ENCODE data around the gene FTL. TPM values are rescaled to one million over a fixed set of nuclear protein-coding genes. Genes with fewer than 3 reads are reported as not detected.

Gene FTL
- total RNA-seq, 2 experiments from 2014 or later, result 1,469 to 1,496 TPM

DNA sequence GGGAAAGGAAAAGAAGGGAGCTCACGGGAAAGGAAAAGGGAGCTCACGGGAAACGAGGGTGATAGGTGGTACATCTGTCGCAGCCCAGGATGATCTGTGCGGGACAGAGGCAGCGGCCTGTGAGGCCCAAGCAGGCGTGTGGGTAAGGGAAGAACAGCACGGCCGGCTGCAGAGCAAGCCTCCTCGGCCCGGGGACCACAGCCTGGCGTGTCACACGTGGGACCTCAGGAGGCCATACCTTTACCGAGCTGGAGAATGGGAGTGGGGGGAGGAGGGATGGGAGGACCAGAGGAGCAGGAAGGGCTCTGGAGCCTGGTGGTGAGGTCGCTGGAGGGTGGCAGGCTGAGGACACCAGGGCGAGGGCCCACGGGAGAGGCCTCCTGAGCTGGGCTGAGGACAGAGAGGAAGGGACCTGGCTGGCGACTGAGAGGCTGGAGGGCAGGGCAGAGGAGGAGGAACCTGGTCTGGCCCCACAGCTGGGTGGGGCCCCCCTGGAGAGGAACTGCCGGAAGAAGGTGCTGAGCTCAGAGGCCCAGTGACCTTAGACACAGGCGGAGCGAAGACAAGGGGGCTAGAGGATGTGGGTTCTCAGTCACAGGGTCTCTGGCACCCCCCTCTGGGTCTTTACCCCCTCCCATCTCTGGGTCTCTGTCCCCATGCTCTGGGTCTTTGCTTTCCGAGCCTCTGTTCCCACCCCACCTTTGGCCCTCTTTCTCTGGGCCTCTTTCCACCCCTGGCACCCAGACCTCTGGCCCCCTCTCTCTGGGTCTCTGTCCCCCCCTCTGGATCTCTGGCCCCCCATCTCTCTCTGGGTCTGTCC is 2.9 kb upstream of the FTL start:
- ChIA-PET CTCF (interaction anchor here (0.7 to 1.0 kb wide), 3 partner anchors 8 to 167 kb away, joined by 3 read pairs; no protein-coding TSS in a partner anchor), POLR2A (interaction anchor here (0.5 to 1.5 kb wide), 4 partner anchors 14 to 90 kb away, joined by 3 to 7 read pairs (median 5); partner anchors contain the start of genes GYS1, PPP1R15A and RUVBL2)

DNA sequence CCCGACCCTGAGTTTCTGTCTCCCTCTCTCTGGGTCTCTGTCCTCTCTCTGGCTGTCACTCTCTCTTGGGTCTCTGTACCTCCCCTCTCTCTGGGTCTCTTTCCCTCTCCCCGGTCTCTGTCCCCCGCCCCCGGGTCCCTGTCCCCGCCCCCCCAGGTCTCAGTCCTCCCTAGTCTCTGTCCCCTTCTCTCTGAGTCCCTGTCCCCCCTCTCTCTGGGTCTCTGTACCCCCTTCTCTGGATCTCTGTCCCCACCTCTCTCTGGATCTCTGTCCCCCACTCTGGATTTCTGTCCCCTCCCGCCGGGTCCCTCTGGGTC is 2.3 kb upstream of the FTL start:
- CTCF ChIA-PET, result interaction anchor here (0.9 to 1.0 kb wide), 2 partner anchors 8 to 67 kb away, joined by 3 read pairs; no protein-coding TSS in a partner anchor

DNA sequence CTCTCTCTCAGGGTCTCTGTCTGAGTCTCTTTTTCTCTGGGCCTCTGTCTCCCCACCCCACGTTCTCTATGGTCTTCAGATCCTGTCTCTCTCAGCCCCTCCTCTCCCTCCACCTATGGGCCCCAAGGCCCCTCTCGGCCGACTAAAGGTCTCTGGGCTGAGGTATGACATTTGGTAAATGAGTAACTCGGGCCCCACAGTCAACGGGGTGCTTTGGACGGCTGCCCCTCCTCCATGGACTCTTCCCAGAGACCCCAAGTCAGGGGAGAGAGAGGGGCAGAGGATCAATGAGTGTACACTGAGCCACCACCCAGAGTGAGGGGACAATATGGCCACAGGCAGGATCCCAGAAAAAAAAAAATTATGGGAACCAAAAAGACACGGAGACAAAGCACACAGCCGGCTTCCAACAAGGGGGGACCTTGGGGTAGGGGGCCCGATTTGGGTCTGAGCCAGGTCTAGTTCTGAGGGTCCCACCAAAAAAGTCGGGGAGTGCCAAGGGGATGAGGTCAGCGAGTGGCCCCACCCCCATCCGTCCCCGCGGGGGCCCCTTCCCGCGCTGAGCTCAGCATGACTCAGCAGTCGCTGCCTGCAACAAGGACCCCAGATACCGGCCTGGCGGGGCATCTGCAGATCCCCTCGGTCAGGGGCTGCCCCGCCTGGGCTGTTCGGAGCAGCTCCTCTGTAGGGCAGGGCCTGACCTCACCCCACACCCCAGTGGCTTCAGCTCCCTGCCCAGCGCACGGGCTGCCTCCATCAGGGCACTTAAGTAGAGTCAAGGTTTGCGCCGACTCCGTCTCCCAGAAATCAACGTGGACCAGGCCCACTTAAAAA is 1.5 kb upstream of the FTL start:
- POLR2A ChIA-PET, result interaction anchor here (1.0 to 1.5 kb wide), 4 partner anchors 8 to 89 kb away, joined by 3 to 6 read pairs (median 4); partner anchors contain the start of genes BAX and NUCB1
- CTCF ChIA-PET, result interaction anchor here (0.6 to 5.3 kb wide), 3 partner anchors 15 to 153 kb away, joined by 3 to 24 read pairs (median 3); partner anchors contain the start of genes GYS1 and RUVBL2

More for the DNA sequence above, 2.3 kb upstream of the FTL start:
- POLR2A ChIA-PET, result interaction anchor here (0.9 to 1.5 kb wide), 2 partner anchors 31 to 91 kb away, joined by 3 to 7 read pairs; partner anchors contain the start of genes GYS1, PPP1R15A and RUVBL2

DNA sequence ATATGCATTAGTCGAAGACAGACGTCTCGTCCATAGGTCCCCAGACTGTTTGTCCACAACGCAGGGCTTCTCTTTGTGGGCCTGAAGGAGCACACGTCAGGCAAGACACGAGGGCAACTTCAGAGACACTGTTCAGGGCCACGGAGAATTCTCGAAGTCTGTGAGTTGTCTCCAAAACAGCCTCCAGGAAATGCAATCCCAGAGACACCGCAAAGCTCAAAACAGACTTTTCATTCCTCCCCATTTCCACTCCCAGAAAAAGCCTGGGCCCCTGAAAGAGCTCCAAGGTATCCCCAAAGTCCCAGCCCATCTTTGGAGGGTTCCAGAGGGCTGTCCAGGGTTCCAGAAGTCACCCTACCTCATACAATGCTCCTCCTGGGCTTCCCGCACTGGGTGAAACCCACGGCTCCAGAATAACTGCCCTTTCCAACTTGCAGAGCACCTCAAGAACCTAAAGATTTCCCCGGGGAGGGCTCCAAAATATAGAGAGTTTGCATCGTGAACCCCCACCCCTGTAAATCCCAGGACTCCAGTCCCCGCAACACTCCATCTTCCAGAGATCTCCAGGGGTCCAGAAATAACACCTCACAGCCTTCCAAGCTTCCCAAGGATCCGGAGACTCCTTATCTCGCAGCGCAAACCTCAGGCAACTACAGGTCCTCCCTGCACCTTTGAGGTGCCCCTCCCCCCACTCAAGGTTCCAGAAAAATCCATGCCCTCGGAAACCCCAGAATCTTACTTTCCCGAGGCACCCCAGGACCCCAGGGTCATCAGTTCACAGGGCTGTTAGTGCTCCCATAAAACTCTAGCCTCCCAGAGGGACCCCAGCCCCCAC is 687 bp upstream of the FTL start:
- POLR2A ChIA-PET, result interaction anchor here (1.0 to 2.1 kb wide), 7 partner anchors 9 to 169 kb away, joined by 3 to 6 read pairs (median 5); partner anchors contain the start of genes BAX, NUCB1 and PPP1R15A
- CTCF ChIA-PET, result interaction anchor here (0.6 to 5.3 kb wide), 4 partner anchors 15 to 176 kb away, joined by 3 to 24 read pairs (median 3); partner anchors contain the start of genes GYS1 and RUVBL2

DNA sequence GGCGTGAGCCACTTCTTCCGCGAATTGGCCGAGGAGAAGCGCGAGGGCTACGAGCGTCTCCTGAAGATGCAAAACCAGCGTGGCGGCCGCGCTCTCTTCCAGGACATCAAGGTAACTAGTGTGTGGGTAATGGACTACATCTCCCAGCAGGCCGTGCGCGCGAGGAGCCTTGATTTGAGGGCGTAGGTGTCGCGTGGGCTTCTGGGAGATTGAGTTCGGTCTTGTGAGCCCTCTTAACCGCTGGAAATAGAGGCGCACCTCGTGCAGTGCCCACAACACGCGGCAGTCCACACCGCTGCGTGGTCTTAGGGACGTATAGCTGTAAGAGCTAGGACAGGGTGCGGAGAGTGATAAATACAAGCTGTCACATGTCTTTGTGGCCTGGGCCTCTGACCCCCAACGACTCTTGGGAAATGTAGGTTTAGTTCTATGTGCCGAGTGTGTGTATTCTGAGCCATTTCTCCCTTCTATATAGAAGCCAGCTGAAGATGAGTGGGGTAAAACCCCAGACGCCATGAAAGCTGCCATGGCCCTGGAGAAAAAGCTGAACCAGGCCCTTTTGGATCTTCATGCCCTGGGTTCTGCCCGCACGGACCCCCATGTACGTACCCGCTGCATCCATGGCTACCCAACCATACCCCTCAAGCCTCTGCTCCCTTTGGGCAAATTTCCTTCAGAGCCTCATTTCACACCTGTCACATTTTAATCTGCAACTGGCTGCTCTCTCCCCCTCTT is 864 bp downstream of the FTL start:
- POLR2A ChIA-PET, result interaction anchor here (0.6 to 2.1 kb wide), 5 partner anchors 11 to 171 kb away, joined by 3 to 8 read pairs (median 6); partner anchors contain the start of genes BAX and PPP1R15A
- CTCF ChIA-PET, result interaction anchor here (1.3 to 5.3 kb wide), 3 partner anchors 27 to 178 kb away, joined by 3 to 24 read pairs (median 3); partner anchors contain the start of genes GYS1 and RUVBL2

DNA sequence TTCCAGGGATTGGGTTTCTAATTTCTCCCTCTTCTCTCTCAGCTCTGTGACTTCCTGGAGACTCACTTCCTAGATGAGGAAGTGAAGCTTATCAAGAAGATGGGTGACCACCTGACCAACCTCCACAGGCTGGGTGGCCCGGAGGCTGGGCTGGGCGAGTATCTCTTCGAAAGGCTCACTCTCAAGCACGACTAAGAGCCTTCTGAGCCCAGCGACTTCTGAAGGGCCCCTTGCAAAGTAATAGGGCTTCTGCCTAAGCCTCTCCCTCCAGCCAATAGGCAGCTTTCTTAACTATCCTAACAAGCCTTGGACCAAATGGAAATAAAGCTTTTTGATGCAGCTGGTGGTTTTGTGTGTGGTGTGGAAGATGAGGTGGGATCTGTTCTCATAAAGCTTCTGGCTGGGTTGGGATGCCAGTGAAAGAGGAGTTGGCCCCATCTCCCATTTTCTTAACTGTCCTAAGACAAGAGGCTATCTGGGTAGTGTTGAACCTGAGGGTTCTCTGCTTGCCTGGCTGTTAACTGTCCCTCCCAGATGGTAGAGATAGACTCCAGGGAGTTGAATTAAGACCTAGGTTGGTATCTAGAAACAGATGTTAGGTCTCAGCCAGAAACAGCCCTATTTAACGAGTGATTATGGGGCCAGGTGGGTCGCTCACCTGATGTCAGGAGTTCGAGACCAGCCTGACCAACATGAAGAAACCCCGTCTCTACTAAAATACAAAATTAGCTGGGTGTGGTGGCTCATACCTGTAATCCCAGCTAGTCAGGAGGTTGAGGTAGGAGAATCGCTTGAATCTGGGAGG is 1.6 kb downstream of the FTL start:
- POLR2A ChIA-PET, result interaction anchor here (0.6 to 2.1 kb wide), 4 partner anchors 12 to 171 kb away, joined by 3 to 8 read pairs (median 6); partner anchors contain the start of genes BAX and PPP1R15A
- CTCF ChIA-PET, result interaction anchor here (0.9 to 5.3 kb wide), 4 partner anchors 9 to 179 kb away, joined by 3 to 24 read pairs (median 4); partner anchors contain the start of genes GYS1 and RUVBL2

DNA sequence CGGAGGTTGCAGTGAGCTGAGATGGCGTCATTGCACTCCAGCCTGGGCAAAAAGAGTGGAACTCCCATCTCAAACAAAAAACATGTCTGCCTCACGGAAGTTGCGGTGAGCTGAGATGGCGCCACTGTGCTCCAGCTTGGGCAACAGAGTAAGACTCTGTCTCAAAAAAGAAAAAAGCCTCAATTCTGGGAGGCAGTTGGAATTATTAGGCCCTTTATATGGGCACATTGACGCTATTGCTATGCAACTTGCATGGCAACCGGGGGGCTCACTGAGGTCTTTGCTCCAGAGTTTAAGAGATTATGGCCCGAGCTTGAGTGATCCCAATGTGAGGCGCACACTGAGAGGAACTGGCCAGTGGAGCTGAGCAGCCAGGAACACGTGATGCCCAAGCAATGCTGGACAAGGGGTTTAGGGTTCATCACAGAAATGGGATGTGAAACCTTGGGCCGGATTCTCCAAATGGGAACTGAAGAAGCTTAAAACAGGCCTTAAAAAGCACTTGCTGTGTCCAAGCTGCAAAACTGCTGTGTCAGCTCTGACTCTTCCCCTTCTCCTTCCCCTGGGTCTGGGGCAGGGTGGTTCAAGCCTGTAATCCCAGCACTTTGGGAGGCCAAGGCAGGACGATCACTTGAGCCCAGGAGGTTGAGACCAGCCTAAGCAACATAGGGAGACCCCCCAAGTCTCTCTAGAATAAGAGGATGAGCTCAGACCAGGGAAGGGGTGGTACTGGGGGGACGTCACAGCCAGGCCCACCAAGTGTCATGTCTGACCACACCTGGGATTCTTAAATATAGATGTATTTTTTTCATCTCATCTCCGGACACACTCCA is 2.5 kb downstream of the FTL start:
- CTCF ChIA-PET, result interaction anchor here (0.7 to 5.3 kb wide), 4 partner anchors 9 to 180 kb away, joined by 3 to 24 read pairs (median 4); partner anchors contain the start of genes GYS1 and RUVBL2
- POLR2A ChIA-PET, result interaction anchor here (0.6 to 2.1 kb wide), 4 partner anchors 13 to 172 kb away, joined by 3 to 8 read pairs (median 4); no protein-coding TSS in a partner anchor

DNA sequence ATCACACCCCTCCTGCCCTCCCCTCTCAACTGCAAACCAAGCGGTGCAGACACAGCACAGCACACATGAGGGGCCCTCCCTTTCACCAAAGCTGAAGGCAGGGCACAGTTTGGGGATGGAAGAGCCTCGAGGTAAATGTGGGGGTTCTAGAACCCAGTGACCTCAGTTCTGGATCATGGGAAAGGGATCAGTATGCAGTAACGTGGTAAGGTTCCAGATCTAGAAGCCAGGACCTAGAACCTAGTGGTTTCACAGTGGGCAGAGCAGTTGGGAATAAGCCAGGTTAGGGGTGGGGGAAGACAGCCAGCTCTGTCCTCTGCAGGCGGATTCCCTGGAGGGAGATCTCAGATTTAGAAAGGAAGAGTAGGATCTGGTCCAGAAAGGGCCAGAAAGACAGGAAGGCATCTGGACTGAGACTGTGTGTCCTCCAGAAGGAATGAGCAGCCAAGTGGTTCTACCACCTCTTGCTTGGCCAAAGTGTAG is 3.1 kb downstream of the FTL start:
- POLR2A ChIA-PET, result interaction anchor here (0.6 to 2.1 kb wide), 4 partner anchors 14 to 173 kb away, joined by 3 to 8 read pairs (median 4); no protein-coding TSS in a partner anchor

DNA sequence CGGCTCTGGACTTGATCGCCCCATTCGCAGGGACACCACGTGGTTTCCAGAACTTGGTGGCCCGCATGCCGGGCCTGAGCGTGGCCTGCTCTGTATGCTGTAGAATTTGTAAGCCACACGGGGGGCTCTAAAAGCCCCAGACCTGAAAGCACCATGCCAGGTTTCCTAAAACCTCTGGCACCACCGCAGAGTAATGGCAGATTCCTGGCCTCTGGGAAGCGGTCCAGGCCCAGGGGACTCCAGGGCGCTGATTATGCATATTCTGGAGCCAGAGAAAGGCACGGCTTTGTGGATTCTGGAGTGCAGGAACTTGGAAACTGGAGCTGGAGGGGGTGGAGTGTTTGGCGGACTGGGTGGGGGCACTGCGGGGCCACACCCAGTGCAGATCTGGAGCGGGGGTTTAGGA is 3.7 kb downstream of the FTL start:
- ChIA-PET POLR2A (no interaction called here), CTCF (interaction anchor here (0.6 to 1.9 kb wide), 2 partner anchors 11 to 538 kb away, joined by 3 to 5 read pairs; no protein-coding TSS in a partner anchor)

More for the DNA sequence above, 3.1 kb downstream of the FTL start:
- CTCF ChIA-PET, result interaction anchor here (0.6 to 5.3 kb wide), 5 partner anchors 8 to 539 kb away, joined by 3 to 24 read pairs (median 4); partner anchors contain the start of genes GYS1 and RUVBL2

DNA sequence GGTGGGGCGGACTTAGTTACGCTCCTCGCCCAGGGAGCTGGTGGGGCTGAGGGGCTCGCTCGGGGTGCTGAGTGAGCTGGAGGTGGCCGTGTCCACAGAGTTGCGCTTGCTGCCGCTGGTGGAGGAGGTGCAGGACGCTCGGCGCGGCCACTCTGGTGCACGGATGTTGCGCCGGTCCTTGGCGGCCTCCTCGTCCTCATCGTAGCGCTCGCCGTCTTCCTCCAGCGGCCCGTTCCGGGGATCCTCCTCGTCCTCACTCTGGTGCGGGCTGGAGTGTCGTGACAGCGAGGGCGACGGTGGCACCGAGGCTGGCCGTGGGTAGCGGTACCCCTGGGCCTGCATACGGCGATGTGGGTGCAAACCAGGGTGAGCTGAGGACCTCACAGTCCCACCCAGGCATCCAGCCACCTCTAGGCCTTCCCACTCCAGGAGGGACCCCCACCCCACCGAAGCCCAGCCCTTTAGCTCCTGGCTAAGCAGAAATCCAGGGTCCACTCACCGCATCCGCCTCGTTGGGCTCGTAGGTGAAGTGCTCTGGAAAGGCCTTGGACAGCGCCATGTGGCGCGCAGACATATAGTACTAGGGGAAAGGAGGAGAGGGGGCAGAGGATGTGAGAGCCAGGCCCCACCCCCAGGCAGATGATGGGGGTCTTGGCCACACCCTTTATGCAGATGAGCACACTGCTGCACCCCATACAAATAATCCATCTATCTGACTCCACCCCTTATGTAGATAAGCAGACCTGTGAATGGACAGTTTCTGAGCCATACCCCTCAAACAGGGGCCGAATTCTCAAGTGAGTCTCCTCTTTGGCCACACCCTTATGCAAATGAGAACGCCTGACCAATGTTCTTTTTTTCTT is 4.4 kb downstream of the FTL start:
- ChIA-PET POLR2A (no interaction called here), CTCF (interaction anchor here (1.1 to 2.2 kb wide), 9 partner anchors 10 to 181 kb away, joined by 3 to 13 read pairs (median 5); partner anchors contain the start of genes BAX, HSD17B14 and NUCB1)

DNA sequence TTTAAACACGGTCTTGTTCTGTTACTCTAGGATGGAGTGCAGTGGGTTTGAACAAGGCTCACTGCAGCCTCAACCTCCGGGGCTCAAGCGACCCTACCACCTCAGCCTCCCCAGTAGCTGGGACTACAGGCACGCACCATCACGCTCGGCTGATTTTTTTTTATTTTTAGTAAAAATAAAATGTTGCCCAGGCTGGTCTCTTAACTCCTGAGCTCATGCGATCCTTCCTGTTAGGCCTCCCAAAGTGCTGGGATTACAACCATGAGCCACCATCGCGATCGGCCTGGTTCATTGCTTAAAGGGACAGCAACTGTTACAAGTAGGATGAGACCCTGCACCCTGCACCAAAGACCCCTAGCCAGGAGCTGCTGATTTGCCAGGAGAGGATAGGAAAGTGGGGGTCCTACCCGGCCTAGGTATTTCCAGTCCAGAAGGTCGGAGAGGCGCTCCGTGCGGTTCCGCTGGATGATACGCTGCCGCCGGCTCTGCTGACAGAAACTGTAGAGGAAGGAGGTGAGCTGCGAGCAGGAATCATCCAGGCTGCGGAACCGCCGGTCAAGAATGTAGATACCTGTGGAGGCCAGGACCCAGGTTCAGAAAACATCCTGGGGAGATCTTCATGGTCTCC is 5.1 kb downstream of the FTL start:
- ChIA-PET CTCF (interaction anchor here (0.6 to 2.2 kb wide), 28 partner anchors 8 to 724 kb away, joined by 3 to 13 read pairs (median 5); partner anchors contain the start of genes BAX, DHDH, GYS1 and HSD17B14), POLR2A (interaction anchor here (0.6 kb wide), 2 partner anchors 9 to 46 kb away, joined by 4 to 9 read pairs; no protein-coding TSS in a partner anchor)

DNA sequence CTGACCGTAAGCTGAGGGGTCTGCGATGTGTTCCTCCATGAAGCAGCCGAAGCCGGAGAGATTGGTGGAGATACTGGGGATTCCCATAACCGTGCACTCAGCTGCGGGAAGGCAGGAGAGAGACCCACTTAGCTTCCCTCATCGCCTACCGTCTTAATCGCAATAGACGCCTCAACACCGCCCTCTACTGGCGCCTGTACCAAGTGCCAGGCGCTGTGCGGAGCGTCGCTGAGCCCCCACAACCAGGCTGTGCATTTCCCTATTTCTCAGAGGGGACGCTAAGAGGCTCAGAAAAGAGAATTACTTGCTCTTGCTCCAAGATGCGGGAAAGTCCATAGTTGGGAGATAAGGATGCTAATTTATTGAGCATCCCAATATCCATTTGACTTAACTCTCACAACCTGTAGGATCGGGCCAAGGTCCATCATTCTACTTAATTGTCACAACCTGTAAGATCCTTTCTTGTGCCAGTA is 5.8 kb downstream of the FTL start:
- CTCF ChIA-PET, result interaction anchor here (0.7 to 2.2 kb wide), 26 partner anchors 9 to 296 kb away, joined by 3 to 13 read pairs (median 5); partner anchors contain the start of genes BAX, DHDH, GYS1 and HSD17B14
- POLR2A ChIA-PET, result interaction anchor here (0.6 kb wide), 2 partner anchors 9 to 46 kb away, joined by 4 to 9 read pairs; no protein-coding TSS in a partner anchor
